Activated CD4-positive, CD25-positive, alpha-beta regulatory T cell treated with anti-CD3 and anti-CD28 coated beads, Interleukin-2, amount 50 U/mL, for 24 hours (primary cell): ENCODE results near the gene PRDM2.
A peak's percentile ranks its signal among the peaks of the same experiment; 100 is the strongest.

Experiments
- ATAC-seq, 2 donors: fragments of 150-1000 bp; cut with Tn5 transposase; one replicate each; pipeline ENCODE4 v1.10.0; 2021; ENCODE audit warnings: mild to moderate bottlenecking in 1 of 2, moderate library complexity in 1 of 2

Gene PRDM2

DNA sequence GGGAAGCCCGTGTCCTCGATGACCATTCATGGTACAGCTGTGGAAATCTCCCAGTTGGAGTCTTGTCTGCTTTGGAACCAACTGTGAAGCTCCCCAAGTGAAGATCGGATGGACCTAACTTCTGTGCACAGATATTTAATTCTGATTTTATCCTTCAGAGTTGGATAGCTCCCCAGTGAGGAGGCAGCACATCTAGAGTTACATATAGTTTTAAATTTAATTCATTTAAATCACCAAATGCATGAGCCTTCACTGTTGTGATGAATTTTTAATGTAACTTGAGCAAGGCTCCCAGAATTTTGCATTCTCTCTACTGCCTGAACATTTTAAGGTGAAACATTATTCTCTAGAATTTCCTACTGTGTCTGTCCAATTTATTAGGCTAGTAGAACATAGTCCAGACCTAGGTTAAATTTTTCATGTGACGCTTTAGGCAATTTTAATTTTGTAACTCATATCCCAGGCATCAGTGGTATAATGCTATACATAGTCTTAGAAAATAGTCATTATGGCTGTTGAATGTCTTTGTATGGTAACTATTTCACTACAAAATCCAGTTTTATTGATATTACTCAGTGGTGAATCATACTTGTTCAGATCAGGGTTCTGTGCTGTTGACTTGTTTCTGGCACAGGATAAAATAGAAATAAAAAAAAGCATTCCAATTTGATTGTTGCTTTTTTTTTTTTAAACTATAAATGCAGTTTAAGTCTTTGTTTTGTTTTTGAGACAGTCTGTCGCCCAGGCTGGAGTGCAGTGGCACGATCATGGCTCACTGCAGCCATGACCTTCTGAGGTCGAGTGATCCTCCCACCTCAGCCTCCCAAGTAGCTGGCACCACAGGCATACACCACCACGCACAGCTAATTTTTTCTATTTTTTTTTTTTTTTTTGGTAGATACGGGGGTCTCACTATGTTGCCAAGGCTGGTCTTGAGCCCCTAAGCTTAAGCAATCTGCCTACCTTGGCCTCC lies 66.9 kb downstream of the PRDM2 start:
- ATAC-seq: peak; percentile 76 to 90

DNA sequence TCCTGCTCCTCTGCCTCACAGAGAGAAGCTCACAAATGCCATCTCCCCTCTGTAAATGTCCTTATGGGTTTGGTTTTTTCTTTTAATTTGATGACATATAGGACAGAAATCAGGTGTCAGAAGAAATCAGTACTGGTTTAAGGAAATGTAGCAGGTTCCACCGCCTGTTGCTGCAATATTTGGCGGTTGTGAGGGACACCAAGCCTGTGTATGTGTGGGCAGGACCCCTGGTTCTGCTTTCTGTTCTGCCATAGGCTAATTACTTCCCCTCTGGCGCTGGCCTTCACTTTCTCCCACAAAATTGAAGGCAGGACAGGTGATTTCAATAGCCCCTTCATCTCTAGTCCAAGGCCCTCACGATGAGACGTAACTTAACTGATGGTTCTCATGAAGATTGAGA lies 69.2 kb downstream of the PRDM2 start:
- no peak for ATAC-seq

DNA sequence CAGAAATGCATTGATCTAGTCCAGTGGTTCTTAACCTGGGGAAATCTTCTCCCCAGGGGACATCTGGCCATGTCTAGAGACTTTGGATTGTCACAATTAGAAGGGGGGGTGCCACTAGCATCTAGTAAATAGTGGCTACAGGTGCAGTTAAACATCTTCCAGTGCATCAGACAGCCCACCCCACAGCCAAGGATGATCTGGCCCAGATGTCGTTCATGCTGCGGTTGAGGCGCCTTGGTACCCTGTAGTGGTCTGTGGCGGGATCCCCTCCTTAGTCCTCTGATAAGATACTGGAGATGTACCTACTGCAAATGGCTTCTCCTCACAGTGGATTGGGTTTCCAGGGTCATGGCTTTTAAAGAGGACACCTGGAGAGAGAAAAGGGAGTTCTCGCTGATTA lies 69.8 kb downstream of the PRDM2 start:
- no peak for ATAC-seq

DNA sequence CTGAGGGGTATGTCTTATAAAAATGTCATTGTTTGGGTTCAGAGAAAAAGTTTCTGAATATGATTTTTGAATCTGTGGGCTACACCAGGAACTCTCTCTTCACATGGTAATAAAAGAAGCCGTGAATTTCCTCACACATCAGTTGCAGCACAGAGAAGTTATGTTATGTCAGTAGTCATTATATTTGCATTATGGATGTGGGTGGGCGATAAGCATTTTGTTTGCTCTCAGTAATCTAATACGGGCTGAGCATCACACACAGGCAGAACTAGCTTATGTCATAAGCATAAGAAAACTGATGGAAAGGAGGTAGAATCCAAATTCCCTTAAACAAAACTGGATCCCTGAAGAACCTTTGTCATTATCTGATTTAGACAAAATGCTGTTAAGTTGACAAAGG lies 70.8 kb downstream of the PRDM2 start:
- no peak for ATAC-seq

- ATAC-seq: no peak
Observed at GRCh38 chr1:13771745-13772144, 71.8 kb downstream of the PRDM2 start.

GRCh38 chr1:13772271-13772670 lies 72.3 kb downstream of the PRDM2 start:
- no peak for ATAC-seq

DNA sequence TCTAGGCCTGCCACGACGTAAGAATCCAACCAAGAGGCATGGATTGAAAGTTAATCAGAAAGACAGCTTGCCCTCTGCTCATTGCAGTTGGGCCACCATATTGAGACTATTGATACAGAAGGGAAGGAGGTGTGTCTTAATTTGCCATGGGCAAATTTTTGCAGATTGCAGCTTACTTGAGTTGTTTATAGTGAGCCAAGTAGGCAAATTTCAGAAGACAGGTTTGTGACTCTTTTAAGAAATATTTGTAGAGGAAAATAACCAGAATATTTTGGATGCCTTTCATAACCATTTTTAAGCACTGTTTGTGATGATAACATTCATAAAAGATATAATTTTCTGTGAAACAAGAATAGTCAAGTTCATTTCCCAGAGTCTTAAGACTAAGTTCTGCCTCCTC lies 74.1 kb downstream of the PRDM2 start:
- ATAC-seq: no peak

DNA sequence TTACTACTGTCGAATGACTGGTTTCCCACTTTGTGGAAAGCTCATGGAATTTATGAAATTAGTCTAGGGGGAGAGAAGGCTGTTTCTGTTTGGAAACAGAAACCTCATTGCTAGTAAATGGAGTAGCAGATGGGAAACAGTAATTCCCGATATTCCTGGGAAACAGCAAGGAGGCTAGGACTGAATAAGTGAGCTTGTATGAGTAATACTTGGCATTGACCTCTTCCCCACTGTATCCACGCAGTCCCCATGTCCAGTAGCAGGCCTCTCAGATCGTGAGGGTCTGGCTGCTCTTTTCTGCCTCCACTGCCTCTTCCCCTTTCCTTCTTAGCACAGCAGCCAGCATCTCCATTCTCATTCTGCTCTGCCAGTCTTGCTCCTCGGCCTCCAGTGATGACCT lies 75.5 kb downstream of the PRDM2 start:
- ATAC-seq: no peak

GRCh38 chr1:13775916-13776315 lies 75.9 kb downstream of the PRDM2 start:
- ATAC-seq: no peak

DNA sequence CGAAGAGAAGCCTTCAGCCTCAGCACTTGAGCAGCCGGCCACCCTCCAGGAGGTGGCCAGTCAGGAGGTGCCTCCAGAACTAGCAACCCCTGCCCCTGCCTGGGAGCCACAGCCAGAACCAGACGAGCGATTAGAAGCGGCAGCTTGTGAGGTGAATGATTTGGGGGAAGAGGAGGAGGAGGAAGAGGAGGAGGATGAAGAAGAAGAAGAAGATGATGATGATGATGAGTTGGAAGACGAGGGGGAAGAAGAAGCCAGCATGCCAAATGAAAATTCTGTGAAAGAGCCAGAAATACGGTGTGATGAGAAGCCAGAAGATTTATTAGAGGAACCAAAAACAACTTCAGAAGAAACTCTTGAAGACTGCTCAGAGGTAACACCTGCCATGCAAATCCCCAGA lies 78.4 kb downstream of the PRDM2 start:
- ATAC-seq: no peak

DNA sequence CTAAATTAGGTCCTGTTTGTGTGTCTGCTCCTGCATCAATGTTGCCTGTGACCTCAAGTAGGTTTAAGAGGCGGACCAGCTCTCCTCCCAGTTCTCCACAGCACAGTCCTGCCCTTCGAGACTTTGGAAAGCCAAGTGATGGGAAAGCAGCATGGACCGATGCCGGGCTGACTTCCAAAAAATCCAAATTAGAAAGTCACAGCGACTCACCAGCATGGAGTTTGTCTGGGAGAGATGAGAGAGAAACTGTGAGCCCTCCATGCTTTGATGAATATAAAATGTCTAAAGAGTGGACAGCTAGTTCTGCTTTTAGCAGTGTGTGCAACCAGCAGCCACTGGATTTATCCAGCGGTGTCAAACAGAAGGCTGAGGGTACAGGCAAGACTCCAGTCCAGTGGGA lies 79.9 kb downstream of the PRDM2 start:
- ATAC-seq: no peak

GRCh38 chr1:13780780-13781179 lies 80.8 kb downstream of the PRDM2 start:
- no peak for ATAC-seq

DNA sequence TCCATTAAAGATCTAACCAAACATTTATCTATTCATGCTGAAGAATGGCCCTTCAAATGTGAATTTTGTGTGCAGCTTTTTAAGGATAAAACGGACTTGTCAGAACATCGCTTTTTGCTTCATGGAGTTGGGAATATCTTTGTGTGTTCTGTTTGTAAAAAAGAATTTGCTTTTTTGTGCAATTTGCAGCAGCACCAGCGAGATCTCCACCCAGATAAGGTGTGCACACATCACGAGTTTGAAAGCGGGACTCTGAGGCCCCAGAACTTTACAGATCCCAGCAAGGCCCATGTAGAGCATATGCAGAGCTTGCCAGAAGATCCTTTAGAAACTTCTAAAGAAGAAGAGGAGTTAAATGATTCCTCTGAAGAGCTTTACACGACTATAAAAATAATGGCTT lies 81.2 kb downstream of the PRDM2 start:
- ATAC-seq: no peak

DNA sequence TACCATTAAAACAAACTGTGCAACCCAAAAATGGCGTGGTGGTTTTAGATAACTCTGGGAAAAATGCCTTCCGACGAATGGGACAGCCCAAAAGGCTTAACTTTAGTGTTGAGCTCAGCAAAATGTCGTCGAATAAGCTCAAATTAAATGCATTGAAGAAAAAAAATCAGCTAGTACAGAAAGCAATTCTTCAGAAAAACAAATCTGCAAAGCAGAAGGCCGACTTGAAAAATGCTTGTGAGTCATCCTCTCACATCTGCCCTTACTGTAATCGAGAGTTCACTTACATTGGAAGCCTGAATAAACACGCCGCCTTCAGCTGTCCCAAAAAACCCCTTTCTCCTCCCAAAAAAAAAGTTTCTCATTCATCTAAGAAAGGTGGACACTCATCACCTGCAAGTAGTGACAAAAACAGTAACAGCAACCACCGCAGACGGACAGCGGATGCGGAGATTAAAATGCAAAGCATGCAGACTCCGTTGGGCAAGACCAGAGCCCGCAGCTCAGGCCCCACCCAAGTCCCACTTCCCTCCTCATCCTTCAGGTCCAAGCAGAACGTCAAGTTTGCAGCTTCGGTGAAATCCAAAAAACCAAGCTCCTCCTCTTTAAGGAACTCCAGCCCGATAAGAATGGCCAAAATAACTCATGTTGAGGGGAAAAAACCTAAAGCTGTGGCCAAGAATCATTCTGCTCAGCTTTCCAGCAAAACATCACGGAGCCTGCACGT lies 82.1 kb downstream of the PRDM2 start:
- peak in 1 of 2 donors; percentile 43 for ATAC-seq

DNA sequence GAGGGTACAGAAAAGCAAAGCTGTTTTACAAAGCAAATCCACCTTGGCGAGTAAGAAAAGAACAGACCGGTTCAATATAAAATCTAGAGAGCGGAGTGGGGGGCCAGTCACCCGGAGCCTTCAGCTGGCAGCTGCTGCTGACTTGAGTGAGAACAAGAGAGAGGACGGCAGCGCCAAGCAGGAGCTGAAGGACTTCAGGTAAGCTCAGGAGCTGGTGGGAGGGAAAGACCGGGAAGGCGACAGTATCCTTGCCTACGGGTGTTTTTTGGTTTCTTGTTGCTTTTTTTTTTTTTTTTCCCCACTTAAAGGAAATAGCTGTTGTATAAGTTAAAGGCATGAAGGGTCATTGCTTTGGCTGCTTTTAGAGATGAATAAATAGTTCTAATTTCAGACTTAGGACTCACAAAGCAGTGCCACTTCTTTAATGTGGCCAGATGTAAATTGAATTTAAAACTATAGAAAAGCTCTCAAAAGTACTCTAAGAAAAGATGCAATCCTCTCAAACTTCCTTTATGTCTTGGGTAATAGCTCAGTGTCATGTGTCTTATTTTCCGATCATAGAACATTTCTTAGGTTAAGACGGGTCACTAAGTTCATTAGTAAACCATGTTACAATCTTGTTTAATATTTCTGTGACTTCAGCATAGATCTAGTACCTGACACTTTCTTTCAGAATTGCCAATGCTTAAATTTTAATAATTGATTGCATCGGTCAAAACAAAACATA lies 82.8 kb downstream of the PRDM2 start:
- ATAC-seq: no peak

DNA sequence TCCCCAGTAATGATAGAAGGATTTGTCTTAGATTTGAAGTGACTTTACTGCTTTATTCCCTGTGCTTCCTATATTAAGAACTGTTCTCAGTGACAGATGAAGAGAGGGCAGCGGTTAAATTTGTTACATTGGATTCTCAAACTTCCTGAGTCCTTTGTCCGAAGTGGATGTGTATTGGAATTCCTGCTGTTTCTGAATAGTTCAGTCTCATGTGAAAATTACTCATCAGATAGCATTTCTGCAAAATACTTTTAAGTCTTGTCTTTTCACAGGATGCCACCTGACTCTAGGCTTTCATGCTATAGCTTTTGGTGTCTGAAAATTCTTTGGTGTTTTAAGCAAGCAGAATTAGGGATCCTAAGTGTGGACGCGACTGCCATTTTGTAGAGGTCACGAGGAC lies 83.6 kb downstream of the PRDM2 start:
- ATAC-seq: no peak

GRCh38 chr1:13784971-13785370 lies 85.0 kb downstream of the PRDM2 start:
- no peak for ATAC-seq

- ATAC-seq: no peak
Observed at GRCh38 chr1:13786541-13786940, 86.6 kb downstream of the PRDM2 start.

GRCh38 chr1:13788795-13789194 lies 88.8 kb downstream of the PRDM2 start:
- no peak for ATAC-seq

- ATAC-seq: no peak
Observed at GRCh38 chr1:13790290-13791030, 90.5 kb downstream of the PRDM2 start.

DNA sequence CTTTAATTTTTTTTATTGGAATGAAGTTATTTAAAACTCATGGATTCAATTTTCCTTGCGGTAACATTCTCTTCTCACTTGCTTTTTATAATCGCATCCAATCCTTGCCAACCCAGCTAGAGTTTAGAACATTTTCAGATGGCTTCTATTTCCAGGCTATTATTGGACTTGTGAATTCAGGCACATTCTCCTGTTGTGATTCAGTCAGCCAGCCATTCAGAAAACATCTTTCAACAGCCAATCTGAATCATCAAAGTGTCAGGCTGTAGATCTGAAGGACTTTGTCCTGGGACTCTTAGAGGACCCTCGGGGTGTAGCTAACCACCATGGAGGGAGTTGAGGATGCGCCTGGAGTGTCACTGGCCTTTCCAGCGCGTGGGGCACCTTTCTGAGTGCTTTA lies 92.4 kb downstream of the PRDM2 start:
- no peak for ATAC-seq

DNA sequence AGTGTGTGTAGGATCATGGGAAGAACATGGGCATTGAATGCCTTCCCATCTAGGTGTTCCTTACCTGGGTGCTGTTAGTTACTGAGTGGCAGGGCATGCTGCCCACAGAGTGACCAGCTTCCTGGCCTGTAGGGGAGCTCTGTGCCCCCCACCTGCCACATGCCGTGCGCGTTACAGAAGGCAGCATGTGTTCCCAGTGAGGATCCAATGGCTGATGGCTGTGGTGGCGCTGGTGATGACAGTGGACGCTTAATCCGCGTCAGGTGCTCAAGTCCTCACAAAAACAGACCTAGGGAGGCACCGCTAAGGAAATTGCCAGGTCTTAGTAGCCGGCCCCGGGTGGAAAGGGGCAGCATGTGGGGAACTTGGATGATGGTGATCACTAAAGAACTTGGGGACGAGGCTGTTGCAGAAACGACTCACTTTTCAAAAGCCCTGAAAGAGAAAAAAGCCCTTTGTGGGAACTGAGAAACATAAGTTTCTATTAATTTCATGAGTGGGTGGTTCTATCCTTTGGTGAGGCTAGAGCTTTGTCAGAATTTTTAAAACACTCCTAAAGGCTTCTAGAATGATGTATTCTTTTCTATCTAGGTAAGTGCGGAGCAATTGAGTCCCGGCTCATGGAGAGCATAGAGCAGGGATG lies 93.2 kb downstream of the PRDM2 start:
- no peak for ATAC-seq
